ENCODE data around the gene GREM1. TPM values are rescaled to one million over a fixed set of nuclear protein-coding genes. Genes with fewer than 3 reads are reported as not detected.

Gene GREM1
- 0.14 TPM for total RNA-seq
- polyA plus RNA-seq = 0.34 TPM
- long read RNA-seq, donor 1 = 0 reads
- long read RNA-seq, donor 2 = 0 reads
- long read RNA-seq, donor 3 = 0 reads
- long read RNA-seq, donor 4 = 0 reads
- long read RNA-seq, donor 5, full-length matches to known transcripts = 1 of 1 reads
- long read RNA-seq, donor 5, partial matches to known transcripts = 0 of 1 reads
- long read RNA-seq, donor 5, other reads (novel, unspliced or antisense) = 0 of 1 reads
- long read RNA-seq, donor 6 = 0 reads
- long read RNA-seq, donor 7 = 0 reads
- long read RNA-seq, donor 8 = 0 reads
- long read RNA-seq, donor 9 = 0 reads
- long read RNA-seq, donor 10 = 0 reads

- Histone ChIP-seq H3K27ac (ENCODE audit: low read depth in 1 of 2, low read length in 1 of 2) (no peak within 1 kb of the TSS), H3K4me3 (ENCODE audit: low read length in 2 of 2) (no peak within 1 kb of the TSS), H3K4me1 (ENCODE audit: control insufficient read depth in 2 of 2, insufficient read depth in 2 of 2, low read length in 2 of 2) (peaks cover 3 to 4% of the 10 kb centered on the region in 2 donors), H3K36me3 (ENCODE audit: control insufficient read depth in 2 of 2, insufficient read depth in 2 of 2, low read length in 1 of 2) (no peaks in the 10 kb centered on the region), H3K27me3 (ENCODE audit: control insufficient read depth in 2 of 2, insufficient read depth in 1 of 2, low read length in 1 of 2) (peaks cover 52 to 81% of the 10 kb centered on the region in 2 donors), H3K9me3 (ENCODE audit: control insufficient read depth in 2 of 2, insufficient read depth in 1 of 2, low read length in 1 of 2) (no peaks in the 10 kb centered on the region)
- no peak for DNase-seq (ENCODE audit: low read depth in 6 of 9, low spot score in 9 of 9)
- 3% methylated on average over 99 of the region's 99 CpGs for WGBS
These were observed at the start of gene GREM1 for GRCh38 chr15:32717426-32718226. TSS of gene GREM1 (plus strand) at chr15:32718004. CDS start at chr15:32730691, 12,687 bp downstream.

- Histone ChIP-seq H3K36me3 (ENCODE audit: control insufficient read depth in 2 of 2, insufficient read depth in 2 of 2, low read length in 1 of 2) (peaks cover 0 to 6% of the 10 kb centered on the region in 2 donors), H3K4me1 (ENCODE audit: control insufficient read depth in 2 of 2, insufficient read depth in 2 of 2, low read length in 2 of 2) (no peaks in the 10 kb centered on the region), H3K9me3 (ENCODE audit: control insufficient read depth in 2 of 2, insufficient read depth in 1 of 2, low read length in 1 of 2) (no peaks in the 10 kb centered on the region), H3K4me3 (ENCODE audit: low read length in 2 of 2) (no peak overlapping the region), H3K27me3 (ENCODE audit: control insufficient read depth in 2 of 2, insufficient read depth in 1 of 2, low read length in 1 of 2) (no peaks in the 10 kb centered on the region), H3K27ac (ENCODE audit: low read depth in 1 of 2, low read length in 1 of 2) (no peak overlapping the region)
- no peak for DNase-seq (ENCODE audit: low read depth in 6 of 9, low spot score in 9 of 9)
- 96% methylated on average over 2 of the region's 2 CpGs for WGBS
These were observed 48.9 kb upstream of the GREM1 start for GRCh38 chr15:32668942-32669341.

GRCh38 chr15:32669896-32670611 lies 47.8 kb upstream of the GREM1 start:
- Histone ChIP-seq H3K36me3 (ENCODE audit: control insufficient read depth in 2 of 2, insufficient read depth in 2 of 2, low read length in 1 of 2) (peaks cover 0 to 6% of the 10 kb centered on the region in 2 donors), H3K27ac (ENCODE audit: low read depth in 1 of 2, low read length in 1 of 2) (no peak overlapping the region), H3K4me3 (ENCODE audit: low read length in 2 of 2) (no peak overlapping the region), H3K27me3 (ENCODE audit: control insufficient read depth in 2 of 2, insufficient read depth in 1 of 2, low read length in 1 of 2) (no peaks in the 10 kb centered on the region), H3K4me1 (ENCODE audit: control insufficient read depth in 2 of 2, insufficient read depth in 2 of 2, low read length in 2 of 2) (no peaks in the 10 kb centered on the region), H3K9me3 (ENCODE audit: control insufficient read depth in 2 of 2, insufficient read depth in 1 of 2, low read length in 1 of 2) (no peaks in the 10 kb centered on the region)
- no peak for DNase-seq (ENCODE audit: low read depth in 6 of 9, low spot score in 9 of 9)
- 80% methylated on average over 5 of the region's 5 CpGs for WGBS

- Histone ChIP-seq H3K4me1 (ENCODE audit: control insufficient read depth in 2 of 2, insufficient read depth in 2 of 2, low read length in 2 of 2) (no peaks in the 10 kb centered on the region), H3K4me3 (ENCODE audit: low read length in 2 of 2) (no peak overlapping the region), H3K36me3 (ENCODE audit: control insufficient read depth in 2 of 2, insufficient read depth in 2 of 2, low read length in 1 of 2) (peaks cover 0 to 6% of the 10 kb centered on the region in 2 donors), H3K27me3 (ENCODE audit: control insufficient read depth in 2 of 2, insufficient read depth in 1 of 2, low read length in 1 of 2) (no peaks in the 10 kb centered on the region), H3K9me3 (ENCODE audit: control insufficient read depth in 2 of 2, insufficient read depth in 1 of 2, low read length in 1 of 2) (no peaks in the 10 kb centered on the region), H3K27ac (ENCODE audit: low read depth in 1 of 2, low read length in 1 of 2) (no peak overlapping the region)
- WGBS = 98% methylated on average over 3 of the region's 3 CpGs
- DNase-seq (ENCODE audit: low read depth in 6 of 9, low spot score in 9 of 9) = no peak
These were observed 47.2 kb upstream of the GREM1 start for GRCh38 chr15:32670623-32671022.

- no peak for DNase-seq (ENCODE audit: low read depth in 6 of 9, low spot score in 9 of 9)
- H3K9me3 ChIP-seq (ENCODE audit: control insufficient read depth in 2 of 2, insufficient read depth in 1 of 2, low read length in 1 of 2) = no peaks in the 10 kb centered on the region
- no peak overlapping the region for H3K4me3 ChIP-seq (ENCODE audit: low read length in 2 of 2)
- no peak overlapping the region for H3K27ac ChIP-seq (ENCODE audit: low read depth in 1 of 2, low read length in 1 of 2)
- H3K36me3 ChIP-seq (ENCODE audit: control insufficient read depth in 2 of 2, insufficient read depth in 2 of 2, low read length in 1 of 2) = peaks cover 0 to 6% of the 10 kb centered on the region in 2 donors
- 97% methylated on average over 29 of the region's 29 CpGs for WGBS
- H3K4me1 ChIP-seq (ENCODE audit: control insufficient read depth in 2 of 2, insufficient read depth in 2 of 2, low read length in 2 of 2) = no peaks in the 10 kb centered on the region
- H3K27me3 ChIP-seq (ENCODE audit: control insufficient read depth in 2 of 2, insufficient read depth in 1 of 2, low read length in 1 of 2) = no peaks in the 10 kb centered on the region
These were observed 46.2 kb upstream of the GREM1 start for GRCh38 chr15:32671339-32672325.

- Histone ChIP-seq H3K27me3 (ENCODE audit: control insufficient read depth in 2 of 2, insufficient read depth in 1 of 2, low read length in 1 of 2) (no peaks in the 10 kb centered on the region), H3K27ac (ENCODE audit: low read depth in 1 of 2, low read length in 1 of 2) (no peak overlapping the region), H3K4me1 (ENCODE audit: control insufficient read depth in 2 of 2, insufficient read depth in 2 of 2, low read length in 2 of 2) (no peaks in the 10 kb centered on the region), H3K4me3 (ENCODE audit: low read length in 2 of 2) (no peak overlapping the region), H3K36me3 (ENCODE audit: control insufficient read depth in 2 of 2, insufficient read depth in 2 of 2, low read length in 1 of 2) (no peaks in the 10 kb centered on the region), H3K9me3 (ENCODE audit: control insufficient read depth in 2 of 2, insufficient read depth in 1 of 2, low read length in 1 of 2) (no peaks in the 10 kb centered on the region)
- no peak for DNase-seq (ENCODE audit: low read depth in 6 of 9, low spot score in 9 of 9)
- WGBS = 98% methylated on average over 2 of the region's 2 CpGs
These were observed 43.1 kb upstream of the GREM1 start for GRCh38 chr15:32674681-32675080.

- Histone ChIP-seq H3K4me1 (ENCODE audit: control insufficient read depth in 2 of 2, insufficient read depth in 2 of 2, low read length in 2 of 2) (no peaks in the 10 kb centered on the region), H3K27ac (ENCODE audit: low read depth in 1 of 2, low read length in 1 of 2) (no peak overlapping the region), H3K9me3 (ENCODE audit: control insufficient read depth in 2 of 2, insufficient read depth in 1 of 2, low read length in 1 of 2) (no peaks in the 10 kb centered on the region), H3K27me3 (ENCODE audit: control insufficient read depth in 2 of 2, insufficient read depth in 1 of 2, low read length in 1 of 2) (no peaks in the 10 kb centered on the region), H3K4me3 (ENCODE audit: low read length in 2 of 2) (no peak overlapping the region), H3K36me3 (ENCODE audit: control insufficient read depth in 2 of 2, insufficient read depth in 2 of 2, low read length in 1 of 2) (no peaks in the 10 kb centered on the region)
- WGBS = 89% methylated on average over 6 of the region's 6 CpGs
- no peak for DNase-seq (ENCODE audit: low read depth in 6 of 9, low spot score in 9 of 9)
These were observed 42.3 kb upstream of the GREM1 start for GRCh38 chr15:32675466-32675865.

GRCh38 chr15:32676169-32676568 lies 41.6 kb upstream of the GREM1 start:
- Histone ChIP-seq H3K9me3 (ENCODE audit: control insufficient read depth in 2 of 2, insufficient read depth in 1 of 2, low read length in 1 of 2) (no peaks in the 10 kb centered on the region), H3K27me3 (ENCODE audit: control insufficient read depth in 2 of 2, insufficient read depth in 1 of 2, low read length in 1 of 2) (no peaks in the 10 kb centered on the region), H3K4me1 (ENCODE audit: control insufficient read depth in 2 of 2, insufficient read depth in 2 of 2, low read length in 2 of 2) (no peaks in the 10 kb centered on the region), H3K36me3 (ENCODE audit: control insufficient read depth in 2 of 2, insufficient read depth in 2 of 2, low read length in 1 of 2) (no peaks in the 10 kb centered on the region), H3K4me3 (ENCODE audit: low read length in 2 of 2) (no peak overlapping the region), H3K27ac (ENCODE audit: low read depth in 1 of 2, low read length in 1 of 2) (no peak overlapping the region)
- DNase-seq (ENCODE audit: low read depth in 6 of 9, low spot score in 9 of 9) = no peak
- WGBS = 93% methylated on average over 2 of the region's 2 CpGs

Measured in thymus (tissue), 14 donors.